Measurements from ENCODE around the gene THBD.

THBD gene

DNA sequence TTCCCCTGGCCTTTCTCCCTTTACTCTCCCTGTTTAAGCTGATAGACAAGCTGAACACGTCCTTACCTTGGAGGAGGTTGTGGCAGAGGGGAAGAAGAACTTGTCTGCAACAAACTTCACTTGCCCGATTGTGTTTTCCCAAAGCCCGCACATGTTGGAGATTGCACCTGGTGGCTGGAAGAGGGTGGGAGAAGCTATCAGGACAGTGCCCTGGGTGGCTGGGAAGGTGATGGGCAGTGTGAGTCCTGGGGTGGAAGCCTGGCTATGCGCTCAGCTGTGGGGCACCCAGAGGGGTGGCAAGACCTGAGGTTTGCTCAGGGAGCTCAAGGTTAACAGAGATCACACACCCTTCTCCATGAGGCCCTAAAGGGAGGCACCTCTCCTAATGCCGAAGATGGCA, 39.4 kb downstream of the THBD start:
- no peak for DNase-seq (ENCODE audit: low read depth)

GRCh38 chr20:23009636-23010035, 39.8 kb downstream of the THBD start:
- no peak for DNase-seq (ENCODE audit: low read depth)

GRCh38 chr20:23008667-23009066, 40.8 kb downstream of the THBD start:
- no peak for DNase-seq (ENCODE audit: low read depth)

DNA sequence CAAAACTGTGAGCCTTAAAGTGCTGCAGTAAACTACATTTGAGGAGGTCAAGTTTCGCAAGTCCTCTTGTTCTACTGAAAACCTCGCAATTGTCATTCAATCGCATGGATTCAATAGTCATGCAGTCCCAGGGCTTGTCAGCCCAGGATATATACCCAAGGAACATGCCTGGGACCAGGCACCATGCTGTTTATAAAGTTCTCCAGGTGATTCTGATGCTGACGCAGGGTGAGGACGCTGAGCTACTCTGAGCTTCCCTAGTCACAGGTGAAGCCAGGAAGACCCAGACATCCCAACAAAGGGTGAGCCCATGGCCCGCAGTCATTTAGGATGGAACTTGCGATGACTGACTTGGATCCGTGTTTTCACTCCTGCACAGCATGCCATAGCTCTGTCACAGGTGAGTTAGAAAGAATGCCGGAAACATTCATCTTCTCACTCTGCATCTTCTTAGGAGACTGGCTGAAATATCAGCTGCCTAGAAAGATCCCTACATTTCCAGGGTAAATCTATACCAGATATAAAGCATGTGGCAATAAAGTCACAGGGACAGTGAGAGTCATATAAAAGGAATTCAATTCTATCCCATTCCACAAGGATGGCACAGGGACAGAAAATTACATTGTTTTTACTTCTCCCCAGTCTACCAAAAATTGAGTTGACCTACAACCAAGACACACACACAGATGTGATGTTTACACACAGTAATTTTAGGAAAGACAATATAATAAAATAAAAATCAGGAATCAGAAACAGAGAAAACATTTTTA, 41.4 kb downstream of the THBD start:
- DNase-seq (ENCODE audit: low read depth), result no peak

DNA sequence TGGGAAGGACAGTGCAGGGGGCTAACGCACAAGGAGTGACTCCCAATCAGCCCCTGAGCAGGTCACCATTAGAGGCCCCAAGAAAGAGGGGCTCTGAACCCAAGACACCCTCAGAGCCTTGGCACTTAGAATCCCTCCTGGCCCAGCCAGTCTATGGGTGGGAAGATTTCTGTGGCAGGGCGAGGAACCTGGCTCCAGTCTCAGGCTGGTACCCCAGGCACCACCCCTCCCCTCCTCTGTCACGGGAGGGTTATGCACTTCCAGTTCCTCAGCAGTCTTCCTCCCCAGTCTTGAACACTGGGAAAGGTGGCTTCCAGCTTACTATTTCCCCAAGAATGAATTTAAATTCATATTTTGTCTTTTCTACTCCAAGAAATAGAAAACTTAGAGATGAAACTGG, 42.0 kb downstream of the THBD start:
- DNase-seq (ENCODE audit: low read depth), result no peak

DNA sequence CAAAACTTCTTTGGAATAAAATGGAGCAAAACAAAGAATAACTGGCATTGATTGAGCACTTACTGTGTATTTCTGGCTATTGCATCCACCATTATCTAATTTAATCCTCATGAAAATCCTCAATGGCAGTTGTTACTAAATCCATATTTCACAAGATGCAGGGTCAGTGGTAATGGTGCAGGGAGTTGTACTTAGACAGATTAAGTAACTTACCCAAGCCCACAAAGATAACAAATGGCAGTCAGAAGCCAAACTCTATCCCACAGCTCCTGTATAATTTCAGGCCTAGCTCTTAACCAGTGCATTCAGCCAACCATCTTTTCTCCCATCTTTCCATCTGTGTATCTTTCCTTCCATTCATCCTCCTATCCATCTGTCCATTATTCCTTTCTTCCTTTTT, 43.7 kb downstream of the THBD start:
- no peak for DNase-seq (ENCODE audit: low read depth)

DNA sequence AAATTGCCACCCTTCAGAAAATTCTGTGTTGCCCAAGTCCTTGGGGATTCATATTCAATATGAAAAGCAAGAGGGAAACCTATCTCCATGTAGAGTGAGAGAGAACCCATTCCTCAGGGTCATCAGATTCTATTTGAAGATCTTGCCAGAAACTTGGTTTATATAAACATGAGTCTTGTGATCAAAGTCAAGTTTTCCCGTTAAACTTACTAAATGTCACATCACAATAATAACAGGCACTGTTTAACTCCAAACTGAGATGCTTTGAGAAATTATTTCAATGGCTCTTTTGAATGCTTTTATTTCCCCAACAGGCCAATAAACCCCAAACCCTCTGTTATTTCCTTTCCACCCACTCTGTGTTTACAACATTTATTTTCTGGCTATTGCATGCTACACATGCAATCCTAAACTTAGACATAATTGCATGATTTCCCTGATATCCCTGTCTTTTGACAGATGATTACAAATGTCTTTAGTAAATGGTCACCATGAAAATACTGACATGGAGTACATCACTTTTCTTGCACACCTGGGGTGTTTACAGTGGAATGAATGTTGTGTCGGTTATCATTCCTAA, 45.5 kb downstream of the THBD start:
- no peak for DNase-seq (ENCODE audit: low read depth)

DNA sequence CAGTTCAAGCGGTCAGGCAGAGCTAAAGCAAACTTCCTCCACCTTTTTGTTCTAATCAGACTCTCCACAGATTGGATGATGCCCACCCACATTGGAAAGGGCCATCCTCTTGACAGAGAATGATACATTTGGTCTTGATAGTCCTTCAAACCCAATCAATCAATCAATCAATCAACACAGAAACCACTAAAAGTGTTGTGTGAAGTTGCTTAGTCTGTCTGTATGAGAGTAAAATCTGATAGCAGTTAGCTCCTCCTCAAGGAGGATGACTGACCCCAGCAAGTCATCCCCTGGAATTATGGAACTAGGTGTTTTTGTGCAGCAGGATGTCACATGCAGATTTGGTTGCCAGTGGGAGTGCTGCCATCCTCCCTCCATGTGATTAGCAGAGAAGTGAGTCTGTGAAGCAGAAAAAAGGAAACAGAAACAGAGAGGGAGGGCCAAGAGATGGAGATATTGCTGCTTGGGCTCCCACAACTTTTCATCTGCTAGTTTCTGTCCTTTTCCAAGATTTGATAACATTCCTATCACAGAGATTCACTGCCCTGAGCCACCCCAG, 46.3 kb downstream of the THBD start:
- DNase-seq (ENCODE audit: low read depth), result no peak

DNA sequence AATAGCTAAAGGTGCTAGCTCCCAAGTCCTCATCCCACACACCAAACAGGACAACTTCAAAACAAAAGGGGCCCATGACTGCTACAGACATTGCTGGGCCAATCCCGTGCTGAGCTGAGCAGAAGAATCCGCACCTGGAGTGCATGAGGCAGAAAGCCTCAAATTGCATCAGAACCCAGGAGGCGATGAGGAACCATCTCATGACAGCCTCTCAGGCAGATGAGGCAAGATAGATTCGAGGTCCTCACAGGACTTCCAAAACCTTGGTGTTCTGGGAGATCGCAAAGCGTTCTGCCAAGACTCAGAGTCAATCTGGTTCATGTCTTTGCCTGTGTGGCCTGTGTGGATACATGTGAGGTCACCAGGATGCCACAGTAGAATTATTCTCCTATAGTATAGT, 47.2 kb downstream of the THBD start:
- DNase-seq (ENCODE audit: low read depth), result no peak

- DNase-seq (ENCODE audit: low read depth), result no peak
These were observed 49.1 kb downstream of the THBD start for GRCh38 chr20:23000232-23000947.

DNA sequence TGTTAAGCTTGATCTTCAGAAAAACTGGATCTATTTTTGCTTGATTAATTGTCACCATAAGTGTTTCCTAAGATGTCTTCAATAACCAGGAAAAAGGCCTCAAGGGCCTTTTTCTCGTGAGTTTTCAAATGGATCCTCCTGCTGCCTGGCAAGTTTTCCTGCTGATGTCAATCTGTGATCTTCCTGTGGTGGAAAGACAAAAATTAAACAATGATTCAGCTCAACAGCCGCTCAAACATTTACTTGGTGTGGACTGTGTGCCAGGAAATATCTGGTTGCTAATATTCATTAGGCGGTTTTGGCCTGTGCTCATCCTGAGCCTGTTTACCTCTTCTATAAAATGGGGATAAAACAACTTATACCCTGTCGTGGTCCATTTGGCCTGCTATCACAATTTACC, 49.7 kb downstream of the THBD start:
- DNase-seq (ENCODE audit: low read depth), result no peak

- no peak for DNase-seq (ENCODE audit: low read depth)
These were observed 51.0 kb downstream of the THBD start for GRCh38 chr20:22998476-22998875.

DNA sequence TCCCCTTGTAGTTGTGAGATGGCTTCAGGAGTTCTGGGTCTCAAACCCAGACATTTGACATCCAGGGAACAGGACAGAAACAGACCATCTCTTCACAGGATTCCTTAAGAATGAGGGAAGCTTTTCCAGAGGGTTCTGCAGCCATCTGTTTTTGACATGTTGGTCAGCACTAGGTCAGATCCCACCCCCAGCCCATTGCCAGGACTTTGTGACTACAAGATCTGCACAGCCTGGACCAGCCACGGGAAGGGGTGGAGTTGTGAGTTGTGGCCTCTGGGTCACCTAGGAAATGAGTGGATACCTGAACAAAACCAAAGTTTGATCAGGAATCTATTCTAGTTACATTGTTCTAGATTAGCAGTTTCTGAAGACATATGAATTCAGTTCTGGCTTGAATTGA, 53.5 kb downstream of the THBD start:
- DNase-seq (ENCODE audit: low read depth), result no peak
